Erythroblast (primary cell): ENCODE measurements around the gene PTPN5.

Experiments
- GATA1 ChIP-seq: IDR thresholded peaks from 2 replicates; pipeline ENCODE4 v1.6.1; 2011; ENCODE audit warnings: low read depth, mild to moderate bottlenecking, control low read depth, low read length, moderate library complexity
- POLR2A ChIP-seq: IDR thresholded peaks from 2 replicates; pipeline ENCODE4 v1.6.1; 2011; ENCODE audit warnings: mild to moderate bottlenecking, low read length

- no peak for TF ChIP-seq POLR2A
- no peak for TF ChIP-seq GATA1
These were observed 1.2 kb upstream of the PTPN5 start for GRCh38 chr11:18792827-18793226.
